HepG2 (cell line): ENCODE results near the gene EVL. TPM values are rescaled to one million over a fixed set of nuclear protein-coding genes. Genes with fewer than 3 reads are reported as not detected.

Experiments used
- DNMT1 ChIP-seq: sonication (generic); formaldehyde crosslinking; IDR thresholded peaks from 2 replicates; pipeline ENCODE4 v1.5.1; 2020; ENCODE audit warnings: mild to moderate bottlenecking, missing genetic modification reagents
- NFIB ChIP-seq: sonication (generic); formaldehyde crosslinking; IDR thresholded peaks from 2 replicates; pipeline ENCODE4 v1.9.0; 2021; ENCODE audit warnings: missing genetic modification reagents, mild to moderate bottlenecking, borderline replicate concordance
- RORA ChIP-seq: sonication (generic); formaldehyde crosslinking; IDR thresholded peaks from 2 replicates; pipeline ENCODE4 v1.5.0; 2020; ENCODE audit warnings: mild to moderate bottlenecking, missing genetic modification reagents, moderate library complexity
- SOX13 ChIP-seq, 3 experiments: fragments of 450-650 bp in 1 of 3; sonication (generic) in 1 of 3; formaldehyde crosslinking in 1 of 3; IDR thresholded peaks in 2 of 3; conservative IDR thresholded peaks in 1 of 3; 2 replicates each; pipeline versions ENCODE4 v1.5.0 to v1.6.1; 2016 to 2020; ENCODE audit warnings: antibody characterized with exemption in 1 of 3, mild to moderate bottlenecking in 1 of 3, missing compliant biosample characterization in 1 of 3, missing genetic modification reagents in 1 of 3, moderate library complexity in 1 of 3
- TARDBP ChIP-seq: sonication (generic); formaldehyde crosslinking; IDR thresholded peaks from 2 replicates; pipeline ENCODE4 v1.8.0; 2022; ENCODE audit warnings: mild to moderate bottlenecking, missing genetic modification reagents
- TFDP1 ChIP-seq: IDR thresholded peaks from 2 replicates; pipeline ENCODE4 v1.6.1; 2016; ENCODE audit warnings: missing compliant biosample characterization, missing genetic modification reagents, borderline replicate concordance
- USF2 ChIP-seq, 2 experiments: sonication (generic) in 1 of 2; formaldehyde crosslinking in 1 of 2; IDR thresholded peaks; 2 replicates each; pipeline versions ENCODE4 v1.5.1 to v1.6.1; 2011 to 2020; ENCODE audit warnings: borderline replicate concordance in 1 of 2, low read depth in 1 of 2, low read length in 1 of 2, mild to moderate bottlenecking in 1 of 2, missing genetic modification reagents in 1 of 2, moderate library complexity in 1 of 2
- ZBTB40 ChIP-seq, 2 experiments: fragments of 450-650 bp in 1 of 2; sonication (generic) in 1 of 2; formaldehyde crosslinking in 1 of 2; IDR thresholded peaks; 2 replicates each; pipeline versions ENCODE4 v1.6.1 to v1.8.0; 2016 to 2022; ENCODE audit warnings: antibody characterized with exemption in 1 of 2, mild to moderate bottlenecking in 1 of 2, missing genetic modification reagents in 1 of 2
- ZFP1 ChIP-seq: IDR thresholded peaks from 2 replicates; pipeline ENCODE4 v1.6.1; 2016
- ZMAT3 ChIP-seq: sonication (generic); formaldehyde crosslinking; conservative IDR thresholded peaks from 2 replicates; pipeline ENCODE4 v1.7.0; 2021; ENCODE audit warnings: missing genetic modification reagents
- ZNF296 ChIP-seq: sonication (generic); formaldehyde crosslinking; conservative IDR thresholded peaks from 2 replicates; pipeline ENCODE4 v1.5.0; 2020; ENCODE audit warnings: mild to moderate bottlenecking, missing genetic modification reagents
- ZNF547 ChIP-seq: sonication (generic); formaldehyde crosslinking; IDR thresholded peaks from 2 replicates; pipeline ENCODE4 v1.5.1; 2020; ENCODE audit warnings: mild to moderate bottlenecking, missing genetic modification reagents
- ZNF619 ChIP-seq: sonication (generic); formaldehyde crosslinking; IDR thresholded peaks from 2 replicates; pipeline ENCODE4 v1.4.0; 2020; ENCODE audit warnings: mild to moderate bottlenecking, missing genetic modification reagents
- ZNF878 ChIP-seq: sonication (generic); formaldehyde crosslinking; IDR thresholded peaks from 2 replicates; pipeline ENCODE4 v1.8.1; 2023; ENCODE audit warnings: mild to moderate bottlenecking, missing genetic modification reagents, moderate library complexity
- polyA plus RNA-seq, 8 experiments: library from polyadenylated mRNA; depleted of rRNA in 3 of 8; stranded (reverse) in 7 of 8; unstranded in 1 of 8; fragments of >200 nt; fragmentation: Illumina TruSeq in 4 of 8; extraction: Trizol in 4 of 8; gene quantifications; 2 replicates each; pipeline versions ENCODE4 v1.2.1 to v1.2.3, GENCODE V29; 2011 to 2016; ENCODE audit warnings: low read depth in 4 of 8, missing spikeins in 1 of 8, mixed read lengths in 1 of 8; ENCODE audit not compliant: insufficient read depth in 1 of 8
- total RNA-seq, 5 experiments: library from RNA; depleted of rRNA; stranded (reverse); fragments of >200 nt; fragmentation: Illumina TruSeq; extraction: Trizol; gene quantifications; 2 replicates each; pipeline ENCODE4 v1.2.3, GENCODE V29; 2016; ENCODE audit warnings: low read depth in 1 of 5

The EVL gene
- total and polyA plus RNA-seq, 2 of the 13 experiments (the other 11 are each of a cell fraction or from before 2014, with no cell fraction given) = 15.1 to 31.2 TPM

- TF ChIP-seq USF2 (IDR thresholded peaks at IDR 0.05; ENCODE audit: low read depth, low read length) (no peak), USF2 (CRISPR knock-in tag; IDR thresholded peaks at IDR 0.05; ENCODE audit: borderline replicate concordance) (peak; percentile 36; the same call in 1 of the 2 replicates), ZMAT3 (CRISPR knock-in tag) (peak; percentile 93; the same call in 1 of the 2 replicates), NFIB (CRISPR knock-in tag) (0 out of 2 replicates have a peak, but pooled peaks have one; percentile 64), ZNF296 (CRISPR knock-in tag) (peak; percentile 99), ZNF878 (CRISPR knock-in tag) (no peak), TARDBP (CRISPR knock-in tag) (peak; percentile 63; the same call in 1 of the 2 replicates), TFDP1 (CRISPR knock-in tag) (peak; percentile 61; the same call in 1 of the 2 replicates), DNMT1 (CRISPR knock-in tag) (peak; percentile 84; the same call in 1 of the 2 replicates), ZNF547 (CRISPR knock-in tag) (no peak; the same call in 1 of the 2 replicates), SOX13 (IDR thresholded peaks at IDR 0.05) (peak; percentile 44; the same call in 1 of the 2 replicates), SOX13 (CRISPR knock-in tag; conservative IDR thresholded peaks at IDR 0.05 in 1 of 2, IDR thresholded peaks at IDR 0.05 in 1 of 2) (peak in 1 of 2 experiments; percentile 35; a peak in 1 of 4 replicates), RORA (no peak), ZFP1 (0 out of 2 replicates have a peak, but pooled peaks have one; percentile 39), ZBTB40 (IDR thresholded peaks at IDR 0.05) (no peak), ZBTB40 (CRISPR knock-in tag; IDR thresholded peaks at IDR 0.05) (peak; percentile 85), ZNF619 (0 out of 2 replicates have a peak, but pooled peaks have one; percentile 53)
These were observed 79.9 kb downstream of the EVL start (continued) for GRCh38 chr14:100144996-100145646.
